GM21737 (cell line): Measurements from ENCODE around the gene RAP1GAP2.
"Not testable (repeated sequence)": the region's sequence is repeated elsewhere in the genome, so short reads cannot be mapped to it uniquely, and the experiment has no call there.

ENCODE experiments used
- ATAC-seq: cut with Tn5 transposase; IDR thresholded peaks from one replicate; pipeline ENCODE4 v1.9.1; 2021; ENCODE audit warnings: mild to moderate bottlenecking, moderate library complexity; ENCODE audit not compliant: unreplicated experiment

Gene RAP1GAP2

GRCh38 chr17:2881295-2881694 is 85.1 kb downstream of the RAP1GAP2 start:
- no peak for ATAC-seq

DNA sequence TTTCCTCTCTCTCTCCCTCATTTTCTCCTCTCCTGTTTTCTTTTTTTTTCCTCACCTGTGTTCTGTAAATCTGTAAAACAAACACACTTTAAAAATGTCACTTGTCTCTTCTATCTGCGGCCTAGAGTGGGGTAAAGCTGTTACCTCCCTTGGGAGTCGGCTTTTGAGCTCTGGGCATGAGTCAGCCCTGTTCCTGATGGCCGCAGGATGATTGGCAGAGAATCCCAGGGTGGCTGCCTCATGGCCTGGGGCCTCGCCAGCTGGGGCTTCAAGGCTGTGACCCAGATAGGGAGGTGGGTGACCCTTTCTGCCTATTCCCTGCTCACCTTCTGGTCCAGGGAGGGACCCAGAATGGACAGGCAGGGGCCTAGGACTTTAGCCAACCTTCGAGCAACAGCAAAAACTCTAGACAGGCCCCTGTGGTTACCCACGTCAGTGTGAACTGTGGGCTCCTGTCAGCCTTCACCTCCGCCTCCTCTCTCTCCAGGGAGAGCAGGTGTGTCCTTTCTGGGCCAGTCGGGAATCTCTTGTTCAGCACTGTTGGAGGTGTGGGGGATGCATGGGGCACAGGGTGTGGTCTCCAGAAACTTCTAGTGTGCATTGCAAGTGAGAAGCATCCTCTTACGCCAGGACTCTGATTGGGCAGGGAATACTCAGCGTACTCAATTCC is 87.4 kb downstream of the RAP1GAP2 start:
- ATAC-seq: no peak

GRCh38 chr17:2885733-2886132 is 89.5 kb downstream of the RAP1GAP2 start:
- no peak for ATAC-seq

DNA sequence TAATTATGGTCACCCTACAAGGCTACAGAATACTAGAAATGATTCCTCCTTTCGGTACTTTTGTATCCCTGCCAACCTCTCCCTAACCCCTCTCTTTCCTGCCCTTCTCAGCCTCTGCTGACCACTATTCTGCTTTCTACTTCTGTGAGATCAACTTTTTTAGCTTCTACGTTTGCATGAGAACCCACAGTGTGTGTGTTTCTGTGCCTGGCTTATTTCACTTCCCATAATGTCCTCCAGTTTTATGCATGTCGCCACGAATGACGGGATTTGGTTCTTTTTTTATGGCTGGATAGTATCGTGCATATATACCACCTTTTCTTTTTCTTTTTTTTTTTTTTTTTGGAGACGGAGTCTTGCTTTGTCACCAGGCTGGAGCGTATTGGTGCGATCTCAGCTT is 92.1 kb downstream of the RAP1GAP2 start:
- ATAC-seq: no peak

- no peak for ATAC-seq
Measured at GRCh38 chr17:2889256-2889655, 93.0 kb downstream of the RAP1GAP2 start.

GRCh38 chr17:2890778-2891177 is 94.5 kb downstream of the RAP1GAP2 start:
- ATAC-seq: not testable (repeated sequence)

DNA sequence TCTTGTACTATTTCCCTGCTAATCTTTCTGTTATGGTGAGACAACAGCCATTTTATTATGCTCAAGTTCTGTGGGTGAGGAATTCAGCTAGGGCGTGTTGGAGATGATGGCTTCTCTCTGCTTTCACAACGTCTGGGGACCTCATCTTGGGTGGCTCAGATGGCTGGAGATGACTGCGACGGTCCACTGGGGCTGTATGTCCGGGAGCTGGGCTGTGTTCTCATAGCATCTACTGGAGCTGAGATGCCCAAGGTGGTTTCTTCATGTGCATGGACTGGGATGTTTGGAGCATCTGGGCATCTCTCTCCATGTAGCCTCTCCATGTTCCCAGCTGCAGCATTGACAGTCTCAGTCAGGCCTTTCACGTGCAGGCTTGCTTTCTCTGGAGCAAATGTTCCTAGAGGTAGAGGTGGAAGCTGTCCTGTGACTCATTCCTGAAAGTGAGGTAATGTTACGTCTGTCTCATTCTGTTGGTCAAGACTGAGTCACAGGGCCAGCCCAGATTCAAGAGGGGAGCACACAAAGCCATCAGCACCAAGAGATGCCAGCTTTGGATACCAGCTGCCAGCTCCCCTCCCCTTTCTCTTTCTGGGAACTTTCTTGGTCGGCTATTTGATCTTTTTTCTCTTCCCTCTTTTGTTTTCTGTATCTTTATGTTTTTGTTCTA is 96.2 kb downstream of the RAP1GAP2 start:
- ATAC-seq: no peak

DNA sequence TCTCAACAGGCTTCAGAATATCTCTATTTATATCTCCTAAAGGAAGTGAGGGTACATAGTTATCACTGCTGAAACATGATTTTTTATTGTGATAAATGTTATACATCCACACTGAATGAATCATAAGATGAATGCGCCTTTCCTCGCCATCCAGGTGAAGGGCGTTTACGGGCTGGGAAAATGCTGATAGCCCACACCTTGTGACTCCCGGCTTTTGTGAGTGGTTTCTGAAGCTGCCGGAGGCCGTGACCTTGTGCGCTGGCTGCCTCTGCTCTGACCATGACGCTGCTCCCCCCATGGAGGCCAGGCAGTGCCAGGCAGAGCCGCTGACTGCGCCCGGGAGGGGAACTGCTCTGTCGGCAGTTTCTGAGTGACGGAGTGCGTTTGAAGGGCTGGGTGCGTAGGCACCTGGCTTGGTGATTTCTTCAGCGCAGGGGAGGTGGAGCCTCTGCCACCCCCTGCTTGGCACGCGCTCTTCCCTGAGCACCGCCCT is 97.2 kb downstream of the RAP1GAP2 start:
- ATAC-seq: no peak

- ATAC-seq: no peak
Measured at GRCh38 chr17:2894782-2895181, 98.5 kb downstream of the RAP1GAP2 start.

- ATAC-seq: no peak
Measured at GRCh38 chr17:2897605-2898004, 101.4 kb downstream of the RAP1GAP2 start.

GRCh38 chr17:2898255-2898926 is 102.2 kb downstream of the RAP1GAP2 start:
- ATAC-seq: no peak

GRCh38 chr17:2899906-2900305 is 103.7 kb downstream of the RAP1GAP2 start:
- no peak for ATAC-seq

DNA sequence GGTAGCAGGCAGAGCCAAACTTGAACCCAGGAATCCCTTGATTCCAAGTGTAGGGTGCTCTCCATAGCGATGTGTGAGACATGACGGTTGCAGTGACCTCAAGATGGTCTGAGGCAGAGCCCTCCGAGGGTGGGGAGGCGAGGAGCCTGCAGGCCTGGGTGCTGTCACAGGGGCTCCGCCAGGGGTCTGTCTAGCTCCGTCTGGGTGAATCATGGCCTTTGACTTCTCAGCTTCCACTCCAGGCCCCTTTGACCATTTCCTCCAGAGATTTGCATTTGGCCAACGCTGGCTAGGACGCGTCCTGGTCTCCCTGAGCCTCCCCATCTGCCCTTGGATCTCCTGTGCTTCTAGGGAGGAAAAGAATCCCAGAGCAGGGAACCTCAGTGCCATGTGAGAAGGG is 104.6 kb downstream of the RAP1GAP2 start:
- no peak for ATAC-seq

DNA sequence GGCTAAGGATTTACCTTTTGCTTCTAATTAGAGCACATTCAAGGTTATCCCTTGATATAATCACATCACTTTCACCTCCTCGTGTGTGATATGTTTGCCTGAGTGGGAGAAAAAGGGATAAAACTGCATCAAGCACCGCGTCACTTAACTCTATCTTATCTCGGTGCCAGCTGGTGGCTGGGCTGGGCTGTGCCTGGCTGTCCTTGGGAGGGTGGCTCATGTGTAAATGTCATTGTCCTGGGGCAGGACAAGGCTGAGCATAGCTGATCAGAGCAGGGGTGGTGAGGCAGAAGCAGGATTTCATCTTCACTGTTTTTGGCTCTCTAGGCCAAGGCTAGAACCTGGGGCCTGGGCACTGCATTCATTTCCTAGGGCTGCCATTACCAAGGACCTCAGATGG is 105.3 kb downstream of the RAP1GAP2 start:
- ATAC-seq: no peak

DNA sequence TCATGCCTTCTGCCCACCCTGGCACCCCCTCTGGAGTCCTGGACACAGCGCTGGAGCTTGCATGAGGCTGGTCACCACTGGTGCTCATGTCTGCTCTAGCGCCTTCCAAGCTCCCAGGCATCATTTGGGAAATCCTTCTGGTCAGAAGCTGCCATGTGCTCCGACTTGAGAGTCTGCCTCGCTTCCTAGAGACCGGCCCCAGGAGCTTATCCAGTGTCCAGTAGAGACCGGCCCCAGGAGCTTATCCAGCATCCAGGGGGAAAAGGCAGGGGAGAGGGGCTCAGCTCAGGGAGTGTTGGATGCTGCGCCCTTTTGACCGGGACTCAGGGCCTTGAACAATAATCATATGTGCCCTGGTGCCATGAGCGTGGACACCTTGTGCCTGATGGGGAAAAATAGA is 106.3 kb downstream of the RAP1GAP2 start:
- ATAC-seq: no peak

DNA sequence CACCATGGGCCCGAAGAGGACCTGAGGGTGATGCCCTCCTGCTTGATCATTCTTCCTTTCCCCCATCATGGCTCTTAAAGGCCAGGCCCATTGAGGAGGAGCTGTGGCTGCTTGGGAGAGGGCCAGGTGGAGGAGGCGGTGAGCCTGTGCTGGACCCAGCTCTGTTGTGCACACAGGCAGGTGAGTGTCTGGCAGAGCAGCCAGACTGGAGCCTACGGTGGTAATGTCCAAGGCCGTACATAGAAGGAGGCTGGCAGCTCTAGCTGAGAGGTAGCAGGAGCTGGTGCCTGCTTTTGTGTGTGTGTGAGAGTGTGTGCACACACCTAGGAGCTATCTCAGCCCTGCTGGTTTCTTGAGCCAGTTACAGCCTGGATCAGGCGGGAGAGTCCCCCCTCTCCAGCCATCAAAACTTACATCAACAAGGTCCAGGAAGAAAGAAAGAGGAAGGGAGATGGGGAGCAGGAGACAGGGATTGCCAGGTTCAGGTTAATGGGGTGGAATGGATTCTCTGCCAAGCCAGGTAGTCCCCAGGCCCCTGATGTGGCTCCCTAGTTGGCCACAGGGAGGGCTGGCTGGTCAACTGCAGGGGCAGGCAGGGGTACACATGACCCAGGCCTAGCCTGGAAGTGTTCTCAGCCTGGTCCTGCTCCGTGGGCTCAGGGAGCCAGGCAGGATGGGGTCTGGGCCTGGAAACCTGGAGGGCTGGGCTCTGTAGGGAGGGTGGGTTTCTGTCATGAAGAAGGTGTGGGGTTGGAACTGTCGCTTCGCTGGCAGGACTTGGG is 107.1 kb downstream of the RAP1GAP2 start:
- ATAC-seq: no peak

DNA sequence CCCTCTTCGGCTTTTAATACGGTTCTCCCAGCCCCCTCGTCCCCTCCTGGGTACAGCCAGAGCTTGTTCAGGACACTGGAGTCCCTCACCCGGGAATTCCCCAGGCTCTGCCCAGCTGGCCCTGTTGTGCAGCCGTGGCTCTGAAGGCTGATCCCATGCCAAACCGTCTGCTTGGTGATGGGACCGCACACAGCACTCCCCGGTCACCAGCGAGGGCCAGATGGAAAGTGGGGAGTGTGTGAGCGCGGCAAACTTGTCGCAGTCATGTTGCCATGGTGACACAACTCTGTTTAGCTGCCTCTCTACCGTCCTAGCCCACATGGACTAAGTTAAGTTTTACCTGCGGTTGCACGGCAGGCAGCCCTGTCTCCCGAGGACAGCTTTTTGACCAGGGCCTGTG is 107.9 kb downstream of the RAP1GAP2 start:
- no peak for ATAC-seq

DNA sequence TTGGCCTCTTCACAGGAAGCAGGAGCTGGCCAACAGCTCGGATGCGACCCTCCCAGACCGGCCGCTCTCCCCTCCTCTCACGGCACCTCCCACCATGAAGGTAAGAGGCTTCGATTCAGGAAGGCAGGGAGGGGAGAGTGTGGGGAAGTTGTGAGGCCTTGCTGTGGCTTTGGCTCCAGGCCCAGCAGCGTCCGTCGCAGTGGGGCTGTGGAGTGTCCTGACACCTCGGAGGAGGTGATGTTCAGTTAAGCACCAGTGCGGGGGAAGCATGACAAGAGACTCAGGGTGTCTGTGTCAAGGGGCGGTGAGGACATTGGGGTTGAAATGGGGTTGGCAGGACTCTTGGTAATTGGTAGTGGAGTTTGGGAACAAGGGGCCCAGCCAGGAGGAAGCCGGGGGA is 109.0 kb downstream of the RAP1GAP2 start:
- ATAC-seq: no peak

DNA sequence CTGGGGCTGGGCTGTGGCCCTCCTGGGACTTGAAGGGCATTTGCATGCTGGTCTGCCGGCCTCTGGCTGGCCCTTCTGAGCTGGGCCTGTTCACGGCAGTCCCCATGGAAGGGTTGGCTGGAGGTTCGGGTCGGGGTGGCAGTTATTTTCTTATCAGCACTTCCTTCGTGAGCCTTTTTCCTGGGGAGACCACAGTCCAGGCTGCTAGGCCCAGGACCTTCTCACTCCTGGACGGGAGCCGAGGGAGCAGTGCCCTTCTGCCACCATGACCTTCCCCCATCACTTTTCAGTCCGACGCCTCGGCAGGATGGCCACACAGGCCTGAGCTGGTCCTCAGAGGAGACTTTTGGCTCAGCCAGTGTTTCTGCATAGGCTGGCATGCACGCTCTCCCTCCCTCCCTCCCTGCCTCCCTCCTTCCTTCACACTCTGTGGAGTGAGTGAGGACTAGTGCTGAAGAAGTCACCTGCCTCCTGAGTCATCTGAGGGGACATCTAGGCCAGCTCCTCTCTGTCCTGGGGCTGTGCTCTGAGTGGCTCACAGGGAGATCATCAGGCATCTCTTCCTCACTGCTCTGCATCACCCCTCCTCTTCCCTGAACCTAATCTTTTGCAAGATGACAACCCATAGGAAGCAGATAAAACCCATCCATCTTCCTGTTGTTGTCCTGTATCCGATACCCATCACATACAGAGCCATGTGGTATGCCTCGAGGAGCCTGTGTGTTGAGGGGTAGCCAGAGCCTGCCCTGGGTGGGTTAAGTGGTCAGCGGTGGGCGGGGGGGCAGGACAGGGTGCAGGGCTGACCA is 109.7 kb downstream of the RAP1GAP2 start:
- ATAC-seq: no peak

- no peak for ATAC-seq
Measured at GRCh38 chr17:2906901-2907300, 110.7 kb downstream of the RAP1GAP2 start.
